OCI-LY7 (cell line): ENCODE measurements around the gene GLTP. TPM values are rescaled to one million over a fixed set of nuclear protein-coding genes. Genes with fewer than 3 reads are reported as not detected.

Experiments used
- BruUV-seq: library from RNA; stranded (reverse); fragments of 400-500 nt; replicated peaks from 2 replicates; lab custom pipeline; 2021; lab: Mats Ljungman, UMichigan
- CTCF ChIA-PET: fragments of 300-600 bp; sonication (Branson Sonifier 250); formaldehyde crosslinking; loops from one replicate; lab custom pipeline; 2022; ENCODE audit warnings: antibody characterized with exemption; ENCODE audit not compliant: unreplicated experiment; lab: Charles Lee
- POLR2A ChIA-PET: fragments of 300-600 bp; sonication (Branson Sonifier 250); formaldehyde crosslinking; loops from one replicate; lab custom pipeline; 2022; ENCODE audit warnings: antibody characterized with exemption; lab: Charles Lee
- DNase-seq: peaks from one replicate; pipeline ENCODE4 v3.0.0-alpha.2; 2015; ENCODE audit warnings: low spot score
- H2AFZ ChIP-seq: fragments of 200-600 bp; sonication (generic), shearing (Covaris generic); 2 replicates; pipeline ENCODE4 v1.6.1; 2014; ENCODE audit warnings: mild to moderate bottlenecking, antibody characterized with exemption, low read length, moderate library complexity
- H3K27ac ChIP-seq: fragments of 200-600 bp; sonication (generic); 2 replicates; pipeline ENCODE4 v1.5.1; 2014; ENCODE audit warnings: mixed run types, low read depth, mild to moderate bottlenecking, moderate library complexity, low read length, inconsistent platforms; ENCODE audit not compliant: poor library complexity, severe bottlenecking
- H3K36me3 ChIP-seq: fragments of 200-600 bp; sonication (generic); 2 replicates; pipeline ENCODE4 v1.6.1; 2014; ENCODE audit warnings: mild to moderate bottlenecking, antibody characterized with exemption, low read length, moderate library complexity, mixed read lengths; ENCODE audit not compliant: insufficient read depth
- H3K4me1 ChIP-seq: fragments of 200-600 bp; sonication (generic); 2 replicates; pipeline ENCODE4 v1.5.1; 2014; ENCODE audit warnings: mild to moderate bottlenecking, low read length; ENCODE audit not compliant: insufficient read depth, poor library complexity, severe bottlenecking
- H3K4me2 ChIP-seq: fragments of 200-600 bp; sonication (generic); 2 replicates; pipeline ENCODE4 v1.6.1; 2014; ENCODE audit warnings: mild to moderate bottlenecking, low read length
- H3K4me3 ChIP-seq: fragments of 200-600 bp; sonication (generic); 2 replicates; pipeline ENCODE4 v1.5.1; 2014; ENCODE audit warnings: mild to moderate bottlenecking, low read depth, low read length; ENCODE audit not compliant: poor library complexity, severe bottlenecking
- H3K79me2 ChIP-seq: fragments of 200-600 bp; sonication (generic); 2 replicates; pipeline ENCODE4 v1.6.1; 2016; ENCODE audit warnings: low read depth, mild to moderate bottlenecking, low read length, moderate library complexity, mixed read lengths; ENCODE audit not compliant: insufficient read depth
- H3K9me2 ChIP-seq: fragments of 200-600 bp; sonication (generic); 2 replicates; pipeline ENCODE4 v1.6.1; 2016; ENCODE audit warnings: mild to moderate bottlenecking, low read length, mixed read lengths; ENCODE audit not compliant: insufficient read depth
- H3K9me3 ChIP-seq: fragments of 200-600 bp; sonication (generic); 2 replicates; pipeline ENCODE4 v1.6.1; 2014; ENCODE audit warnings: mild to moderate bottlenecking, mixed run types, low read length, mixed read lengths
- H4K20me1 ChIP-seq: fragments of 200-600 bp; sonication (generic); 2 replicates; pipeline ENCODE4 v1.6.1; 2014; ENCODE audit warnings: mild to moderate bottlenecking, antibody characterized with exemption, low read length, moderate library complexity, mixed read lengths; ENCODE audit not compliant: insufficient read depth
- CTCF ChIP-seq: fragments of 200-600 bp; sonication (generic); conservative IDR thresholded peaks from 2 replicates; pipeline ENCODE4 v1.5.1; 2014; ENCODE audit warnings: mild to moderate bottlenecking, antibody characterized with exemption, low read length, moderate library complexity, mixed read lengths
- EZH2phosphoT487 ChIP-seq: fragments of 200-600 bp; sonication (generic); IDR thresholded peaks from 2 replicates; pipeline ENCODE4 v1.6.1; 2018; ENCODE audit warnings: low read depth, borderline replicate concordance, mild to moderate bottlenecking, mixed run types, antibody characterized with exemption, low read length, moderate library complexity, mixed read lengths
- intact Hi-C: fragments of 100-400 bp; cut with micrococcal nuclease; formaldehyde crosslinking; loops from one replicate; pipeline ENCODE4 v1.10.0; 2022; ENCODE audit not compliant: unreplicated experiment
- total RNA-seq, 2 experiments: library from RNA; depleted of rRNA in 1 of 2; stranded (reverse); fragments of >200 nt in 1 of 2; shearing (Covaris generic) in 1 of 2; gene quantifications; 2 replicates each; pipeline ENCODE4 v1.2.3, GENCODE V29; 2014 to 2022

GLTP gene
- total RNA-seq, 2 experiments from 2014 or later = 24.0 to 27.3 TPM

- no peak for DNase-seq
- Histone ChIP-seq H2AFZ (no peak overlapping the region), H3K27ac (no peak overlapping the region), H3K9me2 (no peaks in the 10 kb centered on the region), H3K36me3 (0 out of 2 replicates have a peak, but pooled peaks cover 7% of the 10 kb centered on the region), H3K9me3 (no peaks in the 10 kb centered on the region), H3K4me2 (no peak overlapping the region), H3K79me2 (no peaks in the 10 kb centered on the region; the same call in 1 of the 2 replicates), H3K4me3 (no peak overlapping the region), H3K4me1 (peaks cover 37% of the 10 kb centered on the region), H4K20me1 (no peaks in the 10 kb centered on the region; the same call in 1 of the 2 replicates)
- ChIA-PET CTCF (no interaction called here), POLR2A (interaction anchor here (0.6 to 1.1 kb wide), 3 partner anchors 29 to 474 kb away, joined by 3 read pairs; no protein-coding TSS in a partner anchor)
- TF ChIP-seq EZH2phosphoT487 = no peak
- no peak for TF ChIP-seq CTCF
- intact Hi-C loops = no loop called here
- BruUV-seq = no TSS peak
Measured at GRCh38 chr12:109876406-109876805, 3.9 kb downstream of the GLTP start.

GRCh38 chr12:109875572-109876131 lies 4.7 kb downstream of the GLTP start:
- no TSS peak for BruUV-seq
- Histone ChIP-seq H4K20me1 (no peaks in the 10 kb centered on the region; the same call in 1 of the 2 replicates), H3K4me3 (no peak overlapping the region), H3K4me2 (no peak overlapping the region), H3K79me2 (no peaks in the 10 kb centered on the region; the same call in 1 of the 2 replicates), H2AFZ (no peak overlapping the region), H3K36me3 (0 out of 2 replicates have a peak, but pooled peaks cover 7% of the 10 kb centered on the region), H3K4me1 (peaks cover 29% of the 10 kb centered on the region), H3K9me2 (no peaks in the 10 kb centered on the region), H3K9me3 (no peaks in the 10 kb centered on the region), H3K27ac (no peak overlapping the region)
- ChIA-PET CTCF (no interaction called here), POLR2A (interaction anchor here (0.7 to 1.1 kb wide), 2 partner anchors 230 to 475 kb away, joined by 3 read pairs; no protein-coding TSS in a partner anchor)
- intact Hi-C loops = no loop called here
- TF ChIP-seq EZH2phosphoT487 (no peak), CTCF (no peak)
- DNase-seq = no peak

- H3K79me2 ChIP-seq = no peaks in the 10 kb centered on the region
- H3K27ac ChIP-seq = no peak overlapping the region
- ChIA-PET POLR2A (interaction anchor here (0.6 to 0.7 kb wide), 5 partner anchors 68 to 1807 kb away, joined by 3 to 6 read pairs (median 4); no protein-coding TSS in a partner anchor), CTCF (no interaction called here)
- peaks cover 17% of the 10 kb centered on the region for H3K4me1 ChIP-seq
- H3K9me3 ChIP-seq = no peaks in the 10 kb centered on the region
- intact Hi-C loops = no loop called here
- H2AFZ ChIP-seq = no peak overlapping the region
- H3K4me3 ChIP-seq = no peak overlapping the region
- no peaks in the 10 kb centered on the region; the same call in 1 of the 2 replicates for H4K20me1 ChIP-seq
- no peaks in the 10 kb centered on the region for H3K9me2 ChIP-seq
- no TSS peak for BruUV-seq
- no peak for DNase-seq
- 0 out of 2 replicates have a peak, but pooled peaks cover 7% of the 10 kb centered on the region for H3K36me3 ChIP-seq
- no peak for TF ChIP-seq CTCF
- TF ChIP-seq EZH2phosphoT487 = no peak
- H3K4me2 ChIP-seq = no peak overlapping the region
Measured at GRCh38 chr12:109873653-109874052, 6.7 kb downstream of the GLTP start.
